CD14-positive monocyte (primary cell): ENCODE data around the gene HSPA1L. TPM values are rescaled to one million over a fixed set of nuclear protein-coding genes. Genes with fewer than 3 reads are reported as not detected.
"Not testable (repeated sequence)": the region's sequence is repeated elsewhere in the genome, so short reads cannot be mapped to it uniquely, and the experiment has no call there.

Source experiments
- DNase-seq, 3 donors: peaks; one replicate each; pipeline ENCODE4 v3.0.0-alpha.2; 2011 to 2022
- H2AFZ ChIP-seq: 2 replicates; pipeline ENCODE4 v1.6.0; 2012; ENCODE audit warnings: mild to moderate bottlenecking, low read depth, low read length, inconsistent platforms; ENCODE audit not compliant: insufficient read depth, poor library complexity, severe bottlenecking
- H3K27ac ChIP-seq, 2 donors: 1 replicate in 1 of 2; 2 replicates in 1 of 2; pipeline ENCODE4 v1.5.1; 2012 to 2013; ENCODE audit warnings: low read length in 2 of 2, control low read depth in 1 of 2, inconsistent platforms in 1 of 2, low read depth in 1 of 2, mild to moderate bottlenecking in 1 of 2
- H3K27me3 ChIP-seq, 2 donors: one replicate each; pipeline versions ENCODE4 v1.6.0 to v1.6.1; 2011 to 2013; ENCODE audit warnings: low read length in 2 of 2; ENCODE audit not compliant: control insufficient read depth in 2 of 2, insufficient read depth in 2 of 2
- H3K36me3 ChIP-seq, 2 donors: replicated peaks in 1 of 2; 1 replicate in 1 of 2; 2 replicates in 1 of 2; pipeline versions ENCODE4 v1.5.1 to v1.6.1; 2012 to 2013; ENCODE audit warnings: low read length in 2 of 2, control low read depth in 1 of 2, inconsistent platforms in 1 of 2, mild to moderate bottlenecking in 1 of 2; ENCODE audit not compliant: insufficient read depth in 2 of 2, control insufficient read depth in 1 of 2
- H3K4me1 ChIP-seq, 2 donors: 1 replicate in 1 of 2; 2 replicates in 1 of 2; pipeline versions ENCODE4 v1.5.1 to v1.6.1; 2012 to 2013; ENCODE audit warnings: low read length in 2 of 2, control low read depth in 1 of 2, inconsistent platforms in 1 of 2, mild to moderate bottlenecking in 1 of 2, moderate library complexity in 1 of 2; ENCODE audit not compliant: insufficient read depth in 2 of 2, control insufficient read depth in 1 of 2
- H3K4me2 ChIP-seq: replicated peaks from 2 replicates; pipeline ENCODE3; 2012; ENCODE audit warnings: low read length, moderate library complexity, mild to moderate bottlenecking; ENCODE audit not compliant: poor library complexity, severe bottlenecking; ENCODE audit errors: extremely low read depth
- H3K4me3 ChIP-seq, 3 experiments: fragments of 200-600 bp in 1 of 3; sonication (generic) in 1 of 3; replicated peaks in 1 of 3; 1 replicate in 2 of 3; 2 replicates in 1 of 3; pipeline ENCODE4 v1.5.1; 2011 to 2013; ENCODE audit warnings: low read length in 3 of 3, mild to moderate bottlenecking in 3 of 3, control low read depth in 2 of 3, low read depth in 2 of 3, inconsistent platforms in 1 of 3, moderate library complexity in 1 of 3
- H3K79me2 ChIP-seq: 2 replicates; pipeline ENCODE4 v1.6.0; 2012; ENCODE audit warnings: mild to moderate bottlenecking, control low read depth, inconsistent platforms, low read length, moderate library complexity; ENCODE audit not compliant: insufficient read depth
- H3K9ac ChIP-seq: 2 replicates; pipeline ENCODE4 v1.6.0; 2017; ENCODE audit warnings: low read length, mild to moderate bottlenecking; ENCODE audit not compliant: insufficient read depth, poor library complexity, severe bottlenecking
- H3K9me3 ChIP-seq, 2 donors: replicated peaks in 1 of 2; 1 replicate in 1 of 2; 2 replicates in 1 of 2; pipeline versions ENCODE4 v1.5.1 to v1.6.1; 2012 to 2013; ENCODE audit warnings: low read length in 2 of 2, control low read depth in 1 of 2; ENCODE audit not compliant: control insufficient read depth in 1 of 2, insufficient read depth in 1 of 2
- H4K20me1 ChIP-seq: 2 replicates; pipeline ENCODE4 v1.6.0; 2012; ENCODE audit warnings: mild to moderate bottlenecking, low read length, control low read depth, moderate library complexity; ENCODE audit not compliant: insufficient read depth
- H3K27ac Mint-ChIP-seq, 7 donors: one replicate each; pipeline ENCODE4 v1.8.0; 2020; ENCODE audit warnings: mild to moderate bottlenecking in 7 of 7, mixed read lengths in 7 of 7, moderate library complexity in 6 of 7, inconsistent platforms in 2 of 7
- H3K27me3 Mint-ChIP-seq, 3 donors: one replicate each; pipeline ENCODE4 v1.8.0; 2021 to 2022; ENCODE audit warnings: low read depth in 3 of 3, mild to moderate bottlenecking in 3 of 3, mixed read lengths in 3 of 3, moderate library complexity in 3 of 3, inconsistent platforms in 1 of 3
- H3K36me3 Mint-ChIP-seq, 2 donors: one replicate each; pipeline ENCODE4 v1.8.0; 2020; ENCODE audit warnings: mixed read lengths in 2 of 2, inconsistent platforms in 1 of 2, mild to moderate bottlenecking in 1 of 2
- H3K4me1 Mint-ChIP-seq: one replicate; pipeline ENCODE4 v1.8.0; 2020; ENCODE audit warnings: mild to moderate bottlenecking, mixed read lengths
- H3K4me3 Mint-ChIP-seq, 2 donors: one replicate each; pipeline ENCODE4 v1.8.0; 2020; ENCODE audit warnings: mild to moderate bottlenecking in 2 of 2, mixed read lengths in 2 of 2, moderate library complexity in 1 of 2
- H3K9me3 Mint-ChIP-seq, 7 donors: one replicate each; pipeline ENCODE4 v1.8.0; 2020 to 2022; ENCODE audit warnings: mixed read lengths in 7 of 7, mild to moderate bottlenecking in 6 of 7, moderate library complexity in 6 of 7, inconsistent platforms in 2 of 7
- WGBS: methylation state at CpG from one replicate; pipeline ENCODE4 v1.1.5; 2013; ENCODE audit warnings: missing lambda C conversion rate; ENCODE audit not compliant: insufficient coverage; 5-methylcytosine and 5-hydroxymethylcytosine counted together
- intact Hi-C, 2 donors: fragments of 100-400 bp; cut with micrococcal nuclease; formaldehyde crosslinking; loops; one replicate each; pipeline versions ENCODE4 v1.15.0 to v1.15.1; 2023
- polyA plus RNA-seq, 3 donors: library from polyadenylated mRNA; depleted of rRNA in 1 of 3; unstranded in 2 of 3; stranded (reverse) in 1 of 3; fragments of 300-500 nt in 2 of 3; fragments of >200 nt in 1 of 3; fragmentation: Illumina TruSeq in 2 of 3; gene quantifications; 1 replicate in 2 of 3; 2 replicates in 1 of 3; pipeline ENCODE4 v1.2.3, GENCODE V29; 2012 to 2021
- TF ChIP-seq, protein P1 (sequence below): fragments of 200-600 bp; IDR thresholded peaks from one replicate; pipeline ENCODE4 v1.8.0; 2022; ENCODE audit warnings: antibody characterized with exemption, mild to moderate bottlenecking

Gene HSPA1L
- polyA plus RNA-seq, 3 donors, result 0.53 to 0.72 (median 0.55) TPM

DNA sequence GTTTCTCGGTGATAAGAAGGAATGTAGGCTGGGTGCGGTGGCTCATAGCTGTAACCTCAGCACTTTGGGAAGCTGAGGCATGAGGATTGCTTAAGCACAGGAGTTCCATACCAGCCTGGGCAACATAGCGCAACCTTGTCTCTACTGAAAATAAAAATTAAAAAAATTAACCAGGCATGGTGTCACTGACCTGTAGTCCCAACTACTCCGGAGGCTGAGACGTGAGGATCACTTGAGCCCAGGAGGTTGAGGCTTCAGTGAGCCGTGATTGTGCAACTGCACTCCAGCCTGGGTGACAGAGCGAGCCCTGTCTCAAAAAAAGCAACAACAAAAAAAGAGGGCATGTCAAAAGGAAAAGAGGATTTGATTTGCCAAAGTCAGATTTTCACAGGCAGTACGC is 43.6 kb upstream of the HSPA1L start:
- Mint-ChIP-seq H3K36me3 (peaks cover 35 to 61% of the 10 kb centered on the region in 2 donors), H3K27me3 (peaks cover 0 to 2% (median 1%) of the 10 kb centered on the region in 3 donors), H3K4me3 (no peak overlapping the region), H3K27ac (peak overlapping the region in 1 of 7 donors; percentile 24), H3K4me1 (peaks cover 17% of the 10 kb centered on the region), H3K9me3 (peaks cover 0 to 5% (median 0%) of the 10 kb centered on the region in 7 donors)
- H3K4me2 ChIP-seq, result no peak overlapping the region
- H3K79me2 ChIP-seq, result peaks cover 16% of the 10 kb centered on the region
- H3K36me3 ChIP-seq, result peaks cover 36 to 47% of the 10 kb centered on the region in 2 donors
- H2AFZ ChIP-seq, result no peak overlapping the region
- no peaks in the 10 kb centered on the region for H3K9me3 ChIP-seq
- intact Hi-C loops, result no loop called here
- no peaks in the 10 kb centered on the region for H3K27me3 ChIP-seq
- WGBS, result 73% methylated on average over 3 of the region's 8 CpGs
- H3K4me3 ChIP-seq, result no peak overlapping the region
- H3K9ac ChIP-seq, result no peak overlapping the region
- peaks cover 6% of the 10 kb centered on the region for H4K20me1 ChIP-seq
- DNase-seq, result no peak
- TF ChIP-seq, protein P1, sequence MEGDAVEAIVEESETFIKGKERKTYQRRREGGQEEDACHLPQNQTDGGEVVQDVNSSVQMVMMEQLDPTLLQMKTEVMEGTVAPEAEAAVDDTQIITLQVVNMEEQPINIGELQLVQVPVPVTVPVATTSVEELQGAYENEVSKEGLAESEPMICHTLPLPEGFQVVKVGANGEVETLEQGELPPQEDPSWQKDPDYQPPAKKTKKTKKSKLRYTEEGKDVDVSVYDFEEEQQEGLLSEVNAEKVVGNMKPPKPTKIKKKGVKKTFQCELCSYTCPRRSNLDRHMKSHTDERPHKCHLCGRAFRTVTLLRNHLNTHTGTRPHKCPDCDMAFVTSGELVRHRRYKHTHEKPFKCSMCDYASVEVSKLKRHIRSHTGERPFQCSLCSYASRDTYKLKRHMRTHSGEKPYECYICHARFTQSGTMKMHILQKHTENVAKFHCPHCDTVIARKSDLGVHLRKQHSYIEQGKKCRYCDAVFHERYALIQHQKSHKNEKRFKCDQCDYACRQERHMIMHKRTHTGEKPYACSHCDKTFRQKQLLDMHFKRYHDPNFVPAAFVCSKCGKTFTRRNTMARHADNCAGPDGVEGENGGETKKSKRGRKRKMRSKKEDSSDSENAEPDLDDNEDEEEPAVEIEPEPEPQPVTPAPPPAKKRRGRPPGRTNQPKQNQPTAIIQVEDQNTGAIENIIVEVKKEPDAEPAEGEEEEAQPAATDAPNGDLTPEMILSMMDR, result no peak
- peaks cover 16 to 18% of the 10 kb centered on the region in 2 donors for H3K4me1 ChIP-seq
- no peak overlapping the region for H3K27ac ChIP-seq

DNA sequence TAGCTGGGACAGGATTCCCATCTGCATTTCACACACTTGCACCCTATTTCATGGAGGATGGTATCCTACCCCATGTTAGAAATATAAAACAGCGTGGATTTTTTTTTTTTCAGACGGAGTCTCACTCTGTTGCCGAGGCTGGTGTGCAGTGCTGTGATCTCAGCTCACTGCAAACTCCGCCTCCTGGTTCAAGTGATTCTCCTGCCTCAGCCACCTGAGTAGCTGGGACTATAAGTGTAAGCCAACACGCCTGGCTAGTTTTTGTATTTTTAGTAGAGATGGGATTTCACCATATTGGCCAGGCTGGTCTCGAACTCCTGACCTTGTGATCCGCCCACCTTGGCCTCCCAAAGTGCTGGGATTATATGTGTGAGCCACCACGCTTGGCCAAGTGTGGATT is 42.7 kb upstream of the HSPA1L start:
- H3K4me2 ChIP-seq, H3K9me3 Mint-ChIP-seq, H3K27me3 Mint-ChIP-seq, H3K9ac ChIP-seq, H3K9me3 ChIP-seq, H4K20me1 ChIP-seq, intact Hi-C loops, H2AFZ ChIP-seq, DNase-seq, H3K4me3 ChIP-seq, H3K27ac Mint-ChIP-seq, H3K4me3 Mint-ChIP-seq, H3K27me3 ChIP-seq, H3K27ac ChIP-seq: not testable (repeated sequence)
- peaks cover 36 to 47% of the 10 kb centered on the region in 2 donors for H3K36me3 ChIP-seq
- Mint-ChIP-seq H3K36me3 (peaks cover 35 to 63% of the 10 kb centered on the region in 2 donors), H3K4me1 (peaks cover 13% of the 10 kb centered on the region)
- H3K4me1 ChIP-seq, result peaks cover 9 to 11% of the 10 kb centered on the region in 2 donors
- WGBS, result 100% methylated on average over 6 of the region's 8 CpGs
- peaks cover 16% of the 10 kb centered on the region for H3K79me2 ChIP-seq

DNA sequence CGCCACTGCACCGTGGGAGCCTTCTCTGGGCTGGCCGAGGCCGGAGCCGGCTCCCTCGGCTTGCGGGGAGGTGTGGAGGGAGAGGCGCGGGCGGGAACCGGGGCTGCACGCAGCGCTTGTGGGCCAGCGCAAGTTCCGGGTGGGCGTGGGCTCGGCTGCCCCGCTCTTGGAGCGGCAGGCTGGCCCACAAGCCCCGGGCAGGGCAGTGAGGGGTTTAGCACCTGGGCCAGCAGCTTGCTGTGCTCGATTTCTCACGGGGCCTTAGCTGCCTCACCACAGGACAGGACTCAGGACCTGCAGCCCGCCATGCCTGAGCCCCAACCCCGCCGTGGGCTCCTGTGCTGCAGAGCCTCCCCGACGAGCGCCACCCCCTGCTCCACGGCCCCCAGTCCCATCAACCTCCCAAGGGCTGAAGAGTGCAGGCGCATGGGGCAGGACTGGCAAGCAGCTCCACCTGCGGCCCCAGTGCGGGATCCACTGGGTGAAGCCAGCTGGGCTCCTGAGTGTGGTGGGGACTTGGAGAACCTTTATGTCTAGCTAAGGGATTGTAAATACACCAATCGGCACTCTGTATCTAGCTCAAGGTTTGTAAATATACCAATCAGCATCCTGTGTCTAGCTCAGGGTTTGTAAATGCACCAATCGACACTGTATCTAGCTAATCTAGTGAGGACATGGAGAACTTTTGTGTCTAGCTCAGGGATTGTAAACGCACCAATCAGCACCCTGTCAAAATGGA is 37.1 kb upstream of the HSPA1L start:
- H3K36me3 ChIP-seq, H3K79me2 ChIP-seq, H3K9me3 ChIP-seq, DNase-seq, H3K4me3 Mint-ChIP-seq, H3K27me3 Mint-ChIP-seq, H2AFZ ChIP-seq, H4K20me1 ChIP-seq, intact Hi-C loops, H3K27ac ChIP-seq, H3K9me3 Mint-ChIP-seq, H3K27me3 ChIP-seq, H3K27ac Mint-ChIP-seq, H3K4me1 ChIP-seq, H3K4me2 ChIP-seq, H3K4me1 Mint-ChIP-seq, H3K9ac ChIP-seq, H3K4me3 ChIP-seq: not testable (repeated sequence)
- H3K36me3 Mint-ChIP-seq, result peaks cover 4 to 23% of the 10 kb centered on the region in 2 donors
- 93% methylated on average over 19 of the region's 35 CpGs for WGBS
